Skeletal muscle satellite cell (primary cell): ENCODE results near the gene MIX23.
"Not testable (repeated sequence)": the region's sequence is repeated elsewhere in the genome, so short reads cannot be mapped to it uniquely, and the experiment has no call there.

ENCODE experiments used
- H3K27me3 ChIP-seq: 2 replicates; pipeline ENCODE4 v1.7.0; 2013; ENCODE audit warnings: low read length; ENCODE audit not compliant: control insufficient read depth, insufficient read depth
- H3K36me3 ChIP-seq: 2 replicates; pipeline ENCODE4 v1.7.0; 2013; ENCODE audit warnings: mild to moderate bottlenecking, control low read depth, low read length; ENCODE audit not compliant: insufficient read depth
- H3K4me1 ChIP-seq: 2 replicates; pipeline ENCODE4 v1.7.0; 2013; ENCODE audit warnings: low read length; ENCODE audit not compliant: control insufficient read depth, insufficient read depth
- H3K4me2 ChIP-seq: 2 replicates; pipeline ENCODE4 v1.7.0; 2013; ENCODE audit warnings: mild to moderate bottlenecking, low read length
- H3K4me3 ChIP-seq: 2 replicates; pipeline ENCODE4 v1.7.0; 2013; ENCODE audit warnings: low read length
- H3K9ac ChIP-seq: 2 replicates; pipeline ENCODE4 v1.7.0; 2013; ENCODE audit warnings: mild to moderate bottlenecking, low read depth, low read length, moderate library complexity
- H3K9me3 ChIP-seq: replicated peaks from 2 replicates; pipeline ENCODE4 v1.7.0; 2013; ENCODE audit warnings: mild to moderate bottlenecking, control low read depth, low read length

The MIX23 gene

GRCh38 chr3:122391681-122392446, 8.8 kb upstream of the MIX23 start:
- no peaks in the 10 kb centered on the region for H3K27me3 ChIP-seq
- H3K9me3 ChIP-seq, result no peaks in the 10 kb centered on the region
- H3K4me2 ChIP-seq, result no peak overlapping the region
- H3K9ac ChIP-seq, result no peak overlapping the region
- H3K36me3 ChIP-seq, result no peaks in the 10 kb centered on the region
- no peaks in the 10 kb centered on the region for H3K4me1 ChIP-seq
- H3K4me3 ChIP-seq, result no peak overlapping the region

- Histone ChIP-seq H3K9ac (no peak overlapping the region), H3K4me1 (no peaks in the 10 kb centered on the region), H3K9me3 (no peaks in the 10 kb centered on the region), H3K4me2 (no peak overlapping the region), H3K36me3 (no peaks in the 10 kb centered on the region), H3K4me3 (no peak overlapping the region), H3K27me3 (no peaks in the 10 kb centered on the region)
These were observed 7.6 kb upstream of the MIX23 start for GRCh38 chr3:122390665-122391064.

- H3K4me1 ChIP-seq, result no peaks in the 10 kb centered on the region
- H3K27me3 ChIP-seq, result no peaks in the 10 kb centered on the region
- H3K9me3 ChIP-seq, result no peaks in the 10 kb centered on the region
- H3K9ac ChIP-seq, result no peak overlapping the region
- no peak overlapping the region for H3K4me2 ChIP-seq
- H3K4me3 ChIP-seq, result no peak overlapping the region
- no peaks in the 10 kb centered on the region for H3K36me3 ChIP-seq
These were observed 6.9 kb upstream of the MIX23 start for GRCh38 chr3:122389892-122390291.

GRCh38 chr3:122389197-122389596, 6.2 kb upstream of the MIX23 start:
- peaks cover 5% of the 10 kb centered on the region for H3K4me1 ChIP-seq
- H3K36me3 ChIP-seq, result no peaks in the 10 kb centered on the region
- H3K9ac ChIP-seq, result no peak overlapping the region
- no peak overlapping the region for H3K4me2 ChIP-seq
- H3K4me3 ChIP-seq, result no peak overlapping the region
- H3K9me3 ChIP-seq, result no peaks in the 10 kb centered on the region
- H3K27me3 ChIP-seq, result no peaks in the 10 kb centered on the region

- no peaks in the 10 kb centered on the region for H3K27me3 ChIP-seq
- peaks cover 12% of the 10 kb centered on the region for H3K4me1 ChIP-seq
- H3K4me3 ChIP-seq, result no peak overlapping the region
- H3K9me3 ChIP-seq, result no peaks in the 10 kb centered on the region
- no peak overlapping the region for H3K9ac ChIP-seq
- H3K4me2 ChIP-seq, result no peak overlapping the region
- no peaks in the 10 kb centered on the region for H3K36me3 ChIP-seq
These were observed 4.7 kb upstream of the MIX23 start for GRCh38 chr3:122387709-122388108.

- Histone ChIP-seq H3K9ac (peak within 1 kb of the TSS; percentile 89), H3K4me3 (peak within 1 kb of the TSS; percentile 88), H3K27me3 (no peaks in the 10 kb centered on the region), H3K9me3 (no peaks in the 10 kb centered on the region), H3K4me2 (peak within 1 kb of the TSS; percentile 89), H3K4me1 (peaks cover 17% of the 10 kb centered on the region), H3K36me3 (no peaks in the 10 kb centered on the region)
These were observed 1.0 kb upstream of the MIX23 start, which contains the start of gene FAM162A for GRCh38 chr3:122383771-122384697. Gene FAM162A (plus strand): TSS chr3:122384182. CDS start chr3:122384266, 84 bp downstream.

- no peak overlapping the region for H3K9ac ChIP-seq
- peaks cover 6% of the 10 kb centered on the region for H3K4me1 ChIP-seq
- H3K4me3 ChIP-seq, result no peak overlapping the region
- H3K36me3 ChIP-seq, result no peaks in the 10 kb centered on the region
- H3K27me3 ChIP-seq, result no peaks in the 10 kb centered on the region
- no peak overlapping the region for H3K4me2 ChIP-seq
- H3K9me3 ChIP-seq, result no peaks in the 10 kb centered on the region
These were observed 5.1 kb downstream of the MIX23 start for GRCh38 chr3:122377975-122378374.

GRCh38 chr3:122374034-122374433, 9.0 kb downstream of the MIX23 start:
- Histone ChIP-seq H3K4me1 (no peaks in the 10 kb centered on the region), H3K27me3 (no peaks in the 10 kb centered on the region), H3K9ac (no peak overlapping the region), H3K9me3 (no peaks in the 10 kb centered on the region), H3K4me2 (no peak overlapping the region), H3K4me3 (no peak overlapping the region), H3K36me3 (peaks cover 4% of the 10 kb centered on the region)

GRCh38 chr3:122366379-122366749, 16.7 kb downstream of the MIX23 start:
- Histone ChIP-seq H3K9me3 (no peaks in the 10 kb centered on the region), H3K36me3 (peaks cover 28% of the 10 kb centered on the region), H3K4me3 (no peak overlapping the region), H3K4me1 (peaks cover 7% of the 10 kb centered on the region), H3K4me2 (no peak overlapping the region), H3K9ac (no peak overlapping the region), H3K27me3 (no peaks in the 10 kb centered on the region)

GRCh38 chr3:122365582-122366378, 17.3 kb downstream of the MIX23 start:
- H3K36me3 ChIP-seq, result peaks cover 31% of the 10 kb centered on the region
- H3K4me3 ChIP-seq, H3K9ac ChIP-seq, H3K4me1 ChIP-seq, H3K27me3 ChIP-seq, H3K4me2 ChIP-seq, H3K9me3 ChIP-seq: not testable (repeated sequence)

GRCh38 chr3:122365073-122365472, 18.0 kb downstream of the MIX23 start:
- Histone ChIP-seq H3K4me2 (no peak overlapping the region), H3K27me3 (no peaks in the 10 kb centered on the region), H3K36me3 (peaks cover 26% of the 10 kb centered on the region), H3K9ac (no peak overlapping the region), H3K4me3 (no peak overlapping the region), H3K4me1 (peaks cover 7% of the 10 kb centered on the region), H3K9me3 (no peaks in the 10 kb centered on the region)
